Right atrium auricular region (tissue), 2 donors: Measurements from ENCODE around the gene PLPP4. TPM values are rescaled to one million over a fixed set of nuclear protein-coding genes. Genes with fewer than 3 reads are reported as not detected.

Experiments
- DNase-seq: peaks from one replicate; pipeline ENCODE4 v3.0.0-alpha.2; 2019; ENCODE audit warnings: low spot score
- H3K27ac ChIP-seq, 2 donors: fragments of 200-600 bp; sonication (generic); 1 replicate in 1 of 2; 2 replicates in 1 of 2; pipeline ENCODE4 v1.5.1; 2016 to 2019
- H3K27me3 ChIP-seq, 2 donors: fragments of 200-600 bp; sonication (generic); one replicate each; pipeline versions ENCODE4 v1.5.1 to v1.6.0; 2017 to 2019
- H3K36me3 ChIP-seq: fragments of 200-600 bp; sonication (generic); one replicate; pipeline ENCODE4 v1.5.1; 2016
- H3K4me1 ChIP-seq, 2 donors: fragments of 200-600 bp; sonication (generic); one replicate each; pipeline versions ENCODE4 v1.5.1 to v1.6.0; 2017 to 2019
- H3K4me3 ChIP-seq, 2 donors: fragments of 200-600 bp; sonication (generic); 1 replicate in 1 of 2; 2 replicates in 1 of 2; pipeline ENCODE4 v1.5.1; 2017 to 2019; ENCODE audit warnings: mild to moderate bottlenecking in 1 of 2, moderate library complexity in 1 of 2
- H3K9me3 ChIP-seq, 2 donors: fragments of 200-600 bp; sonication (generic); one replicate each; pipeline ENCODE4 v1.5.1; 2019
- CTCF ChIP-seq, 2 donors: fragments of 200-600 bp; sonication (generic); IDR thresholded peaks; one replicate each; pipeline ENCODE4 v1.5.1; 2019; ENCODE audit warnings: antibody characterized with exemption in 2 of 2
- total RNA-seq, 2 donors: library from RNA; depleted of rRNA; stranded (reverse); fragments of >200 nt; gene quantifications; one replicate each; pipeline ENCODE4 v1.1.0, GENCODE V29; 2016

Gene PLPP4
- not detected for total RNA-seq

DNA sequence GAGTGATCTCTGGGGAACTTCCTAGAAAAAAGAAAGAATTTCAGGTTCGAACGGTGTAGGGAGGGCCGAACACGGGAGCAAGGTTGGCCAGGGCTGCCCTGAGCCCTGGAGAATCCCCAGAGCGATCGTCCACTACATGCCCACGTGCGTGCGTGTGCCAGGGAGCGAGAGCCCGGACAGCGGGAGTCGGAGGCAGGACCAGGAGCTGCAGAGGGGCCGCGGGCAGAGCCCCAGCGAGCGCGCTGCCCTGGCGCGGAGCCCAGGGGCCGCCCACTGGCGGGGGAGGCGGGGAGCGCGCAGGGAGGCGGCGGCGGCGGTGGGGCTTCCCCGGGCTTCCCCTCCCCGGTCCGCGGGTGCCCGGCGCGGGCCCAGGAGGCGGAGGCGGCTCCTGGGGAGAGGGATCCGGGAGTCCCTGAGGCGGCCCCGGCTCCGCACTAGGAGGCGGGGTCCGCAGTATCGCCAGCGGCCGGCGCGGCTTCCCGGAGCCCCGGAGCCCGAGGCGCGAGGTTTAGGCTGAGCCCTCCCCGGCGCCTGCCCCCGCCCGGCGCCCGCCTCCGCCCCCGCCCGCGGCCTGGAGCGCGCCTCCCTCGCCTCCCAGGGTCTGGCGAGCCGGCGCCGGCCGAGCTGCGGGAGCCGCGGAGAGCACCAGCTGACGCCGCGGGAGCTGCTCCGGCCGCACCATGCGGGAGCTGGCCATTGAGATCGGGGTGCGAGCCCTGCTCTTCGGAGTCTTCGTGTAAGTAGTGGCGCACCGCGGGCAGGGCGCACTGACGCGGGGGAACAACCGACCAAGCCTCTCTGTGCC is at the start of gene PLPP4:
Gene PLPP4 (plus strand): TSS at position 602 of the 805 bp plus-strand sequence. CDS start 79 bp downstream, at position 681.
- Histone ChIP-seq H3K4me3 (peak within 1 kb of the TSS; percentile 19 to 50), H3K27ac (no peak within 1 kb of the TSS), H3K36me3 (no peaks in the 10 kb centered on the region), H3K9me3 (no peaks in the 10 kb centered on the region), H3K4me1 (peaks cover 0 to 12% of the 10 kb centered on the region in 2 donors), H3K27me3 (peaks cover 3 to 14% of the 10 kb centered on the region in 2 donors)
- no peak for TF ChIP-seq CTCF (IDR thresholded peaks at IDR 0.05)
- no peak for DNase-seq

DNA sequence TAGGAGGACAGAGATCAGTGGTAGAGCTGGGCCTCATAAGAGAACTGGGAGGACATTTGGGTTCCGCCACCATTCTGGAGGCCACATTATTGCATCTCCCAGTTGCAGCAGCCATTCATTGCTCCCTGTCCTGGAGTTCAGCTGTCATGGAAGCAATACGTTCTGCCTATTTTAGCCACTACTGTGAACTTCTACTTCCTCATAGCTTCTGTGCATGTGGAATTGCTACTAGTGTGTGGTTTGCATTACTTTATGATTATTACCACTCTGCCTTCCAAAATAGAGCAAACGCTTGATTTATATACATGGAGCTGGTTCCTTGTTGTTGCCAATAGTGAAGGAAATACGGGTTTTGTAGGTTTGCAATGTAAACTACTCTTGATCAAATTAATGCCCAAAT is 47.2 kb upstream of the PLPP4 start:
- H3K27ac ChIP-seq, result no peak overlapping the region
- no peak for TF ChIP-seq CTCF (IDR thresholded peaks at IDR 0.05)
- H3K27me3 ChIP-seq, result no peaks in the 10 kb centered on the region
- H3K36me3 ChIP-seq, result no peaks in the 10 kb centered on the region
- no peaks in the 10 kb centered on the region for H3K4me1 ChIP-seq
- no peaks in the 10 kb centered on the region for H3K9me3 ChIP-seq
- DNase-seq, result no peak
- no peak overlapping the region for H3K4me3 ChIP-seq

DNA sequence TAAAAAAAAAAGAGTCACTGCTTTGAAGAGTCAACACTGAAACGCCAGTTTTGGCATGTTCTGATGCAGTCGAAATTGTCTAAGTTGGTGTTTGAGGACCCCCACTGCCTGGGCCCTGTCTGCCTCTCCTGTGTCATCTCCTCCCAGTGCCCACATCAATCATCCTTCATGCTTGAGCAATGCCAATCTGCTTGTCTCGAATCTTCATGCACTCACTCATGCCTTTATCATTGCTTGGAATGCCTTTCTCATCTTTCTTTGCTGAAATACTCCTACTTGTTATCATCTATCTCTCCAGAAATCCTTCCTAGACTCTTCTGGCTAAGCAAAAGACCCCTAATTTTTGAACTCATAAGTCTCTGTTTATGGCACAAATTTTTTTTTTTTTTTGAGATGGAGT is 42.1 kb upstream of the PLPP4 start:
- Histone ChIP-seq H3K36me3 (no peaks in the 10 kb centered on the region), H3K4me1 (no peaks in the 10 kb centered on the region), H3K9me3 (no peaks in the 10 kb centered on the region), H3K4me3 (no peak overlapping the region), H3K27ac (no peak overlapping the region), H3K27me3 (no peaks in the 10 kb centered on the region)
- TF ChIP-seq CTCF (IDR thresholded peaks at IDR 0.05), result no peak
- DNase-seq, result no peak

DNA sequence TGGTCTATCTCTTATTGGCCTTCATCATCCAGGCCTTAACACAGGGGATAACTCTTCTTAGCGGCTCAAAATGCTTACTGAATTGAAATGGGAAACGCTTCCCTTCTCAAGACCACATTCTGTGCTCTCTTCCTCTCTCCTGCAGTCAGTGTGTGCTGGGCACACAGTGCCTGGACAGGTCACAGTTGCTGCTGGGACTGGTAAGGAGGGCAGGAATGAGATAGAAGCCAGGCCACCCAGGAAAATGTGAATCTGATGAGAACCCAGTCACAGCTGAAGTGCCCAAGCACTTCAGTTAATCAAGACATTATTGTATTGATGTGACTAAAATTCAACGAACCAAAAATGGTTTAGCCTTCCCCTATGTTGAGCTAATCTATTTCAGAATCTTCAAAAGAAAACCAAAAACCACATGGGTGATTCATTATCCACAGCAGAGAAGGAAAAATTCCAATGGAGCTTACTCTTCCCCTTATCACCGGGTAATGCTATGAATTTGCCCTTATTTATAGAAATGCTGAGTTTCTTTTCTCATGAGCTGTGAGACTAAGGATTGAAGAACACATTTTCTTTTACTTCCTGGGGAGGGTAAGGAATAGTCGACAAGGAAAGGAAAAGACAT is 41.2 kb upstream of the PLPP4 start:
- TF ChIP-seq CTCF (IDR thresholded peaks at IDR 0.05), result no peak
- DNase-seq, result no peak
- H3K4me3 ChIP-seq, result no peak overlapping the region
- H3K9me3 ChIP-seq, result no peaks in the 10 kb centered on the region
- H3K36me3 ChIP-seq, result no peaks in the 10 kb centered on the region
- H3K4me1 ChIP-seq, result no peaks in the 10 kb centered on the region
- no peaks in the 10 kb centered on the region for H3K27me3 ChIP-seq
- H3K27ac ChIP-seq, result no peak overlapping the region

DNA sequence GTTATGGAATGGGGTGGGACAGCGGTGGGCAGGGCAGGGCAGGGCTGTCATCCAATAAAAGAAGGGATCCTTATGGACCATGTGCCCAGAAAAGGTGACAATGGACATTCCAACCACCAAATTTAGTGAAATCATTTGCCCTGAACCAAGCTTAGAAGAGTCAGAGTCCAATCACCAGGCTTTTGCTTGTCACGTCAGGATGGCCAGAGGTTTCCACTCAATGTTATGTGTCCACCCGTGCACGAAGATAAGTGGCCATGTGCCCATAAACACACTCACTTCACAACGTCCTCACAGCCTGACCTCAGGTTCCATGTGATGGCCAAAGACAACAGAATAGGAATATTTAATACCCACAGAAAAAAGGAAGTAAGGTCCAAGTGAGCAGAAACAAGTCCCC is 36.6 kb upstream of the PLPP4 start:
- H3K27me3 ChIP-seq, result no peaks in the 10 kb centered on the region
- no peaks in the 10 kb centered on the region for H3K36me3 ChIP-seq
- TF ChIP-seq CTCF (IDR thresholded peaks at IDR 0.05), result no peak

More for the DNA sequence above, 36.6 kb upstream of the PLPP4 start:
- DNase-seq, result no peak
- no peaks in the 10 kb centered on the region for H3K4me1 ChIP-seq
- no peak overlapping the region for H3K4me3 ChIP-seq
- no peaks in the 10 kb centered on the region for H3K9me3 ChIP-seq
- no peak overlapping the region for H3K27ac ChIP-seq
